MG63 (cell line): ENCODE results near the gene FHIT. TPM values are rescaled to one million over a fixed set of nuclear protein-coding genes. Genes with fewer than 3 reads are reported as not detected.
"Not testable (repeated sequence)": the region's sequence is repeated elsewhere in the genome, so short reads cannot be mapped to it uniquely, and the experiment has no call there.

ENCODE experiments used
- DNase-seq: peaks from one replicate; pipeline ENCODE4 v3.0.0-alpha.2; 2020
- H3K27me3 ChIP-seq: fragments of 250-450 bp; sonication (Bioruptor Pico); 2 replicates; pipeline ENCODE4 v1.5.1; 2020; ENCODE audit warnings: mild to moderate bottlenecking, moderate library complexity
- H3K36me3 ChIP-seq: fragments of 250-450 bp; sonication (Bioruptor Pico); 2 replicates; pipeline ENCODE4 v1.5.1; 2020; ENCODE audit warnings: mild to moderate bottlenecking, moderate library complexity
- H3K4me3 ChIP-seq: fragments of 250-450 bp; sonication (Bioruptor Pico); 2 replicates; pipeline ENCODE4 v1.5.1; 2020; ENCODE audit warnings: mild to moderate bottlenecking, moderate library complexity
- H3K9me3 ChIP-seq: fragments of 250-450 bp; sonication (Bioruptor Pico); 2 replicates; pipeline ENCODE4 v1.5.1; 2020; ENCODE audit warnings: mild to moderate bottlenecking, moderate library complexity
- total RNA-seq: library from RNA; depleted of rRNA; stranded (reverse); fragments of >200 nt; shearing (Covaris generic); gene quantifications from 2 replicates; pipeline ENCODE4 v1.2.3, GENCODE V29; 2014; ENCODE audit warnings: low replicate concordance

Gene FHIT
- total RNA-seq, 1 experiment from 2014 or later: 1.7 TPM

- Histone ChIP-seq H3K9me3 (no peaks in the 10 kb centered on the region), H3K27me3 (no peaks in the 10 kb centered on the region), H3K4me3 (no peak overlapping the region), H3K36me3 (no peaks in the 10 kb centered on the region)
- DNase-seq: no peak
Observed at GRCh38 chr3:61110576-61110975, 140.7 kb downstream of the FHIT start.

DNA sequence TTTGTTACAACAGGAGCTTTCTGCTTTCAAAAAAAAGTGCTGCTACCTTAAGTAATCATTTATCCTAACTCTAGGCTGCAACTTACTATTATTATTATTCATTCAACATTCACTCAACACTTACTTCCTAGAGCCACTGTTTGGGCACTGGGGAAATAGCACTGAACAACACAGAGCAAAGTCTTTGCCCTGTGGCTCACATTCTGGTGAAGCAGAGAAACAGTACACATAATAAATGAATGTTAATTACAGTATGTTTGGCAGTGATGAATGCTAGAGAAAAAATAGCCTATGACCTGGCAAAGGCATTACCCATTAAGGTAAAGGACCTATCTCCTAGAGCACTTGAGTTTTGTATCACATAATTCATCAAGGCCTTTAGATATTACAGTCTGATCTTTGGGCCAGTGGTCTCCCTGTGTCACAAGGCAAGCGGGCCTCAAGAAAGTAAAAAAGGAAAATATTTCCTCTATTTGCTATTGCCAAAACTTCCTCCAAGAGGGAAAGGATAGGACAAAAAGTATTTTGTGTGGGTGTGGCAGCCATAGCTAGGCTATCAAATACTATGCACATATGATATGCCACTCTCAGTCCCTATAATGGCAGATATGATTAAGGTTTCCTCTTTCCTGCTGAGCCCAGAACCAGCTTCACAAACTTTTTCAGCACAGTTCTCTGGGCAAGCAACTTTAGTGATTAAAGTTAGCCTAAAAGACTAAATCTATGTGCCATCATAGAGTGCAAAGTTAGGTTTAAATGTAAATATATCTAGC, 142.8 kb downstream of the FHIT start:
- Histone ChIP-seq H3K27me3 (no peaks in the 10 kb centered on the region), H3K9me3 (no peaks in the 10 kb centered on the region), H3K36me3 (no peaks in the 10 kb centered on the region), H3K4me3 (no peak overlapping the region)
- no peak for DNase-seq

GRCh38 chr3:61094608-61095007, 156.6 kb downstream of the FHIT start:
- Histone ChIP-seq H3K4me3 (no peak overlapping the region), H3K27me3 (no peaks in the 10 kb centered on the region), H3K9me3 (no peaks in the 10 kb centered on the region), H3K36me3 (no peaks in the 10 kb centered on the region)
- no peak for DNase-seq

DNA sequence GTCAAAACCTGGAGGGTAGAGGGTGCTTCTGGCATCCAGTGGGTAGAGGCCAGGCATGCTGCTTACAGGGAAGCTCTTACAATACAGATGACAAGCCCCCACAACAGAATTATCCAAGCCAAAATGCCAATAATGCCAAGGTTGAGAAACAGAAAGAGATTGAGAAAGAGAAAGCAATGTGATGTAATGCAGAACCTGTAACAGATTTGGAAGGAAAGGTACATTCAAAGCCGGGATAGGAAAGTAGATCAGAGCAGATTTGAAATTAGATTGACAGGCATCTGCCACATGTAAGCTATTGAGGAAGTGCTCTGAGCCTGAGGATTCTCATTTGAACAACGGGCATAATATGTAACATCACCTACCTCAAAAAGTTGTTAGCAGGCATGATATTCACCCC, 157.9 kb downstream of the FHIT start:
- Histone ChIP-seq H3K27me3 (no peaks in the 10 kb centered on the region), H3K36me3 (no peaks in the 10 kb centered on the region), H3K4me3 (no peak overlapping the region), H3K9me3 (no peaks in the 10 kb centered on the region)
- no peak for DNase-seq

GRCh38 chr3:61092870-61093269, 158.4 kb downstream of the FHIT start:
- H3K4me3 ChIP-seq: no peak overlapping the region
- DNase-seq: no peak
- H3K36me3 ChIP-seq: no peaks in the 10 kb centered on the region
- H3K27me3 ChIP-seq: no peaks in the 10 kb centered on the region
- H3K9me3 ChIP-seq: no peaks in the 10 kb centered on the region

GRCh38 chr3:61090389-61091169, 160.7 kb downstream of the FHIT start:
- Histone ChIP-seq H3K9me3 (no peaks in the 10 kb centered on the region), H3K36me3 (no peaks in the 10 kb centered on the region)
- no peak for DNase-seq

GRCh38 chr3:61087465-61087864, 163.8 kb downstream of the FHIT start:
- H3K36me3 ChIP-seq: no peaks in the 10 kb centered on the region
- H3K4me3 ChIP-seq: no peak overlapping the region
- no peaks in the 10 kb centered on the region for H3K9me3 ChIP-seq
- DNase-seq: no peak
- no peaks in the 10 kb centered on the region for H3K27me3 ChIP-seq

More at GRCh38 chr3:61090389-61091169, 160.7 kb downstream of the FHIT start:
- H3K4me3 ChIP-seq: no peak overlapping the region
- H3K27me3 ChIP-seq: no peaks in the 10 kb centered on the region

DNA sequence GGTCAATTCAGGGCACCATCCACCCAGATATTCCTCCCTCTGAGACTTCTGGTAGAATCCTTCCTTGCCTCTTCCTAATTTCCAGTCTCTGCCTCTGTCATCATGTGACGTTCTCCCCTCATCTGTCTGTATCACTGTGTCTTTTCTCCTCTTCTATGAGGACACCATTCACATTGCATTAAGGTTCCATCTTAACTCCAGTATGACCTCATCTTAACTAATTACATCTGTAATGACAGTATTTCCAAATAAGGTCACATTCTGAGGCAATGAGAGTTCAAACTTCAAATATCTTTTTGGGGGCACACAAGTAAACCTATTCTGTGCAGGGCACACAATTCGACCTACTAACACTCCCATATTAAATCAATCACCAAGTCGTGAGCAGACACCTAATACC, 169.7 kb downstream of the FHIT start:
- no peaks in the 10 kb centered on the region for H3K9me3 ChIP-seq
- no peak for DNase-seq
- no peaks in the 10 kb centered on the region for H3K27me3 ChIP-seq

DNA sequence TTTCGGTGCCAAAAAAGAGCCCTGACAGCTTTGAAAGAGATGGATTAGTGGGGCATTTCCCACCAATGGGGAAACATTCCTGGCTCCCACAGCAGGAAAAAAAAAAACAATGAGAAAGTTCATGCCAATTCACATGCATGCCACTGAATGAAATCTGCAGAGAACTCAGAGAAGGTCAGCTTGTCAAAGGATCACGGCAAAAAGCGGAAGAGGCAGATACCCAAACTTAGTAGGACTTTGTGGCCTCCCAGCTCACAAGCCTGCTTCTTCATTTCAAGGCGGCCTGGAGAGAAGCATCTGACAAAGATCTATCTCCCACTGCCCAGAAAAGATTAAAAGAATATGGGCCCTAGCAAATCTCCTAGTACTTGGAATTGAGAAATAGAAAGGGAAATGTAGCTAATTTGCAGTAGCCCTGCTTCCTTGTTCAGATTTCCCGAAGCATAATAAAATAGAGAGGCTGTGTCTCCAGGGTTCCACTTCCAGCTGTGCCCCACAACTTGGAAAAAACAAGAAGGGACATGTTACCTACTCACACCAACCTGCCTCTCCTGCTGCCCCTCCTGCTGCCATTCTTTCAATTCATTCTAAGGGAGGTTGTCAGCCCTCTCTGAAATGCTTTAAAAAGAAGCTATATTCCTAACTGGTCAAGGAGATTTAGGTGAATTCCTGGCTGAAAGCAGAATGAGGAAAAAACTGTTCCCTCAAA, 170.4 kb downstream of the FHIT start:
- H3K4me3 ChIP-seq: no peak overlapping the region
- H3K36me3 ChIP-seq: no peaks in the 10 kb centered on the region
- DNase-seq: no peak
- H3K27me3 ChIP-seq: no peaks in the 10 kb centered on the region
- no peaks in the 10 kb centered on the region for H3K9me3 ChIP-seq

More for the DNA sequence above, 169.7 kb downstream of the FHIT start:
- no peak overlapping the region for H3K4me3 ChIP-seq
- H3K36me3 ChIP-seq: no peaks in the 10 kb centered on the region

DNA sequence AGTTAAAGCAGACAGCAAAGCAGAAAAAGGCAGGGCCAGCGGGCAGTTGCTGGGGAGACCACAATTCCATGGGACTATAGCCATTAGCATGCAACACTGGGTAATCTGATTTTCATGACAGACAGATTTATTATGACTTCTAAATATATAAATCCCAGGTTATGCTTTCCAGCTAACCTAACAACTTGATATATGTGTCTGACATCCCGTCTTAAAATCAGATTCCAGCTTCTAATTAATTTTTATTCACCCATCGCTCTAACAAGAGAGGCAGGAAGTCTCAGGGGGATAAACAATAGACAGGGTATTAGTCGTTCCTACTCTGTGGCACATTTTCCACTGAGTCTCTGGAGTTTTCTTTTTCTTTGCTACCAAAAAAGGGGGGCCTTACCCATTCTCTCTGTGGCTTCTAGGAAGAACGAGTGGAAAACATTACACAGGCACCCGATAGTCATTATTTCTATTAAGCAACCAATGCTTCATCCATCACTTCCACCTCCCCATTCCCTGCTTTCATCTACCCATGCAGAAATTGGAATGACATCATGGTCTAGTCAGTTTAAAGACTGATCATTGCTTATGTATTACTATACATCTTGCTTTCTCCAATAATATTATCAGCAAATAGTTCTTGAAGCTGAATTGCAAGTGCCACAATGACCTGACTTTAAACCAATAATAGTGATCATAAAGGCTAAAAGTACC, 173.1 kb downstream of the FHIT start:
- H3K27me3 ChIP-seq: no peaks in the 10 kb centered on the region
- DNase-seq: no peak
- H3K36me3 ChIP-seq: no peaks in the 10 kb centered on the region
- no peaks in the 10 kb centered on the region for H3K9me3 ChIP-seq
- no peak overlapping the region for H3K4me3 ChIP-seq

- no peak for DNase-seq
- Histone ChIP-seq H3K36me3 (no peaks in the 10 kb centered on the region), H3K9me3 (no peaks in the 10 kb centered on the region), H3K27me3 (no peaks in the 10 kb centered on the region), H3K4me3 (no peak overlapping the region)
Observed at GRCh38 chr3:61077551-61077950, 173.7 kb downstream of the FHIT start.

GRCh38 chr3:61074783-61075182, 176.5 kb downstream of the FHIT start:
- DNase-seq: no peak
- Histone ChIP-seq H3K9me3 (no peaks in the 10 kb centered on the region), H3K27me3 (no peaks in the 10 kb centered on the region), H3K36me3 (no peaks in the 10 kb centered on the region), H3K4me3 (no peak overlapping the region)

GRCh38 chr3:61073566-61074165, 177.6 kb downstream of the FHIT start:
- DNase-seq: no peak
- Histone ChIP-seq H3K9me3 (no peaks in the 10 kb centered on the region), H3K27me3 (no peaks in the 10 kb centered on the region)

GRCh38 chr3:61068084-61068483, 183.2 kb downstream of the FHIT start:
- DNase-seq: no peak
- Histone ChIP-seq H3K4me3 (no peak overlapping the region), H3K27me3 (no peaks in the 10 kb centered on the region), H3K9me3 (no peaks in the 10 kb centered on the region), H3K36me3 (no peaks in the 10 kb centered on the region)

More at GRCh38 chr3:61073566-61074165, 177.6 kb downstream of the FHIT start:
- Histone ChIP-seq H3K4me3 (no peak overlapping the region), H3K36me3 (no peaks in the 10 kb centered on the region)

DNA sequence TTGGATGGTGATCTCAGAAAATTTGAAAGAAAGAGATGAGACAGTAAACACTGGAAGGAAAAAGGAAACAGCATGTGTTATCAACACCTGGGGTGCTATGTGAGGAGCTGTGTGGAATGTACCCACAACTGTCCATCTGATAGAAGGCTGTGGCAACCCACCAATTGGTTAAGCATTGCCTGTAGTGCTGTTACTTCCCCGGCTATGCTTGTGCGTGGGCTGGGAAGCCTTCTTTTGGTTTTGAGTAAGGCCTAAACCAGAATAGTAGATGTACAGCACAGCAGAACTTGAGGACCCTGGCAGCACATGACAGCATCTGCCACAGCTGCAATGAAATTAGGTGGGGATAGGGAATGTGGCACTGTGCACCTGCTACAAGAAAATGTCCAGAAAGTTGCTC, 184.5 kb downstream of the FHIT start:
- Histone ChIP-seq H3K4me3 (no peak overlapping the region), H3K9me3 (no peaks in the 10 kb centered on the region), H3K27me3 (no peaks in the 10 kb centered on the region), H3K36me3 (no peaks in the 10 kb centered on the region)
- DNase-seq: no peak

DNA sequence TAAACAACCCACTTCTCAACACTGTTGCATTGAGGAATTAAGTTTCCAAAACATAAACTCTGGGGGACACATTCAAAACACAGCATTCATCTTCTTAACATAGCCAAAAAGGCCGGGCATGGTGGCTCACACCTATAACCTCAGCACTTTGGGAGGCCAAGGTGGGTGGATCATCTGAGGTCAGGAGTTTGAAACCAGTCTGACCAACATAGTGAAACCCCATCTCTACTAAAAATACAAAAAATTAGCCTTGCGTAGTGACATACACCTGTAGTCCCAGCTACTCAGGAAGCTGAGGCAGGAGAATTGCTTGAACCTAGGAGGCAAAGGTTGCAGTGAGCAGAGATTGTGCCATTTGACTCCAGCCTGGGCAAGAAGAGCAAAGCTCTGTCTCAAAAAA, 185.0 kb downstream of the FHIT start:
- H3K9me3 ChIP-seq, DNase-seq, H3K36me3 ChIP-seq, H3K4me3 ChIP-seq, H3K27me3 ChIP-seq: not testable (repeated sequence)
